Measurements from ENCODE around the gene ADM2.

GRCh38 chr22:50517495-50518260 lies 36.3 kb downstream of the ADM2 start:
- no peak for TF ChIP-seq POLR2AphosphoS5 (IDR thresholded peaks at IDR 0.05; ENCODE audit: borderline replicate concordance, low read depth, low read length)
- no peak for TF ChIP-seq EZH2 (IDR thresholded peaks at IDR 0.05)

Data from SK-N-MC (cell line).